Heart left ventricle (tissue), 16 donors: Measurements from ENCODE around the gene FOXK2. TPM values are rescaled to one million over a fixed set of nuclear protein-coding genes. Genes with fewer than 3 reads are reported as not detected.

ENCODE experiments used
- ATAC-seq, 4 donors: fragments of 200-7000 bp; cut with Tn5 transposase; one replicate each; pipeline ENCODE4 v1.9.1; 2020 to 2022; ENCODE audit warnings: moderate library complexity in 4 of 4, mild to moderate bottlenecking in 3 of 4, moderate number of reproducible peaks in 1 of 4
- DNase-seq, 5 donors: peaks; one replicate each; pipeline ENCODE4 v3.0.0-alpha.2; 2020
- H3K27ac ChIP-seq, 12 donors: fragments of 200-600 bp; sonication (generic) in 4 of 12; one replicate each; pipeline versions ENCODE4 v1.5.0 to v1.8.0; 2016 to 2022; ENCODE audit warnings: mild to moderate bottlenecking in 2 of 12
- H3K27me3 ChIP-seq, 9 donors: fragments of 200-600 bp; sonication (generic) in 2 of 9; one replicate each; pipeline versions ENCODE4 v1.5.1 to v1.8.0; 2016 to 2022; ENCODE audit warnings: mild to moderate bottlenecking in 3 of 9
- H3K36me3 ChIP-seq, 9 donors: fragments of 200-600 bp; sonication (generic) in 2 of 9; one replicate each; pipeline versions ENCODE4 v1.5.0 to v1.8.0; 2018 to 2022; ENCODE audit warnings: mild to moderate bottlenecking in 2 of 9
- H3K4me1 ChIP-seq, 12 donors: fragments of 200-600 bp; sonication (generic) in 4 of 12; one replicate each; pipeline versions ENCODE4 v1.5.0 to v1.8.0; 2016 to 2022; ENCODE audit warnings: mild to moderate bottlenecking in 3 of 12
- H3K4me3 ChIP-seq, 12 donors: fragments of 200-600 bp; sonication (generic) in 4 of 12; one replicate each; pipeline versions ENCODE4 v1.5.0 to v1.8.0; 2017 to 2022; ENCODE audit warnings: mild to moderate bottlenecking in 9 of 12, moderate library complexity in 4 of 12
- H3K9me3 ChIP-seq, 12 donors: fragments of 200-600 bp; sonication (generic) in 4 of 12; one replicate each; pipeline versions ENCODE4 v1.5.0 to v1.8.0; 2016 to 2022; ENCODE audit warnings: mild to moderate bottlenecking in 1 of 12
- POLR2A ChIP-seq, 2 donors: fragments of 450-650 bp; IDR thresholded peaks; one replicate each; pipeline ENCODE4 v1.6.1; 2017; ENCODE audit warnings: antibody characterized with exemption in 2 of 2, mild to moderate bottlenecking in 2 of 2, moderate library complexity in 2 of 2
- WGBS, 4 donors: extraction: QIAGEN DNeasy Blood & Tissue Kit in 2 of 4; methylation state at CpG; one replicate each; pipeline versions ENCODE4 v1.1.5 to v1.1.7; 2013 to 2018; 5-methylcytosine and 5-hydroxymethylcytosine counted together
- intact Hi-C, 10 donors: fragments of 100-400 bp; cut with DNase I; formaldehyde crosslinking; loops; one replicate each; pipeline versions ENCODE4 v1.11.1 to v1.14.2; 2022
- polyA plus RNA-seq, 2 donors: library from polyadenylated mRNA; stranded (reverse); fragments of 200-250 nt; gene quantifications; one replicate each; pipeline ENCODE4 v1.2.3, GENCODE V29; 2013
- total RNA-seq, 9 donors: library from RNA; depleted of rRNA in 2 of 9; stranded (reverse); fragments of >200 nt in 2 of 9; fragmentation: NEBNext Ultra II Directional in 3 of 9; extraction: Animal tissue kit (Norgen Biotek cat#: 25700) in 3 of 9; gene quantifications; one replicate each; pipeline versions ENCODE4 v1.1.0 to v1.2.4, GENCODE V29; 2016 to 2023
- TF ChIP-seq, protein P1 (sequence below), 12 donors: fragments of 200-600 bp; sonication (generic) in 4 of 12; IDR thresholded peaks; one replicate each; pipeline versions ENCODE4 v1.5.0 to v1.8.0; 2018 to 2022; ENCODE audit warnings: antibody characterized with exemption in 12 of 12, mild to moderate bottlenecking in 5 of 12
- donor health status: ischemic (EF 13 %, LVEDD 7.1; RV severe dilation, severe dysfunction).
- donor health status: healthy with polysubstance abuse.
- donor health status: DM: no; HTN: yes; CAD: no.
- donor health status: DM: no; HTN: no; CAD: no.
- donor health status: ischemic (EF 25% LVEDD 6.9; RV normal size, moderate dysfunction).
- donor health status: ischemic (EF 25% LVEDD 5.7; RV mildly dilated, moderate dysfunction).
- donor health status: healthy.
- donor health status: DM: yes; HTN: yes; CAD: no.
- donor health status: ischemic (EF 35%, LVEDD 5.7; RV mildly dilated, moderate dysfunction).
- donor health status: nonischemic (EF 11% LVEDD 7.7; RV severe dilation, severe dysfunction).
- donor health status: DM: yes; HTN: yes; CAD: no.
- donor health status: PGD.
- donor health status: ischemic (EF 29% LVEDD 5.4; RV normal size, mild dysfunction).
- donor health status: nonischemic (EF 23%, LVEDD 6.1; RV moderate dilation, normal function).

FOXK2 gene
- total and polyA plus RNA-seq, 11 donors: 15.6 to 77.0 (median 33.9) TPM

DNA sequence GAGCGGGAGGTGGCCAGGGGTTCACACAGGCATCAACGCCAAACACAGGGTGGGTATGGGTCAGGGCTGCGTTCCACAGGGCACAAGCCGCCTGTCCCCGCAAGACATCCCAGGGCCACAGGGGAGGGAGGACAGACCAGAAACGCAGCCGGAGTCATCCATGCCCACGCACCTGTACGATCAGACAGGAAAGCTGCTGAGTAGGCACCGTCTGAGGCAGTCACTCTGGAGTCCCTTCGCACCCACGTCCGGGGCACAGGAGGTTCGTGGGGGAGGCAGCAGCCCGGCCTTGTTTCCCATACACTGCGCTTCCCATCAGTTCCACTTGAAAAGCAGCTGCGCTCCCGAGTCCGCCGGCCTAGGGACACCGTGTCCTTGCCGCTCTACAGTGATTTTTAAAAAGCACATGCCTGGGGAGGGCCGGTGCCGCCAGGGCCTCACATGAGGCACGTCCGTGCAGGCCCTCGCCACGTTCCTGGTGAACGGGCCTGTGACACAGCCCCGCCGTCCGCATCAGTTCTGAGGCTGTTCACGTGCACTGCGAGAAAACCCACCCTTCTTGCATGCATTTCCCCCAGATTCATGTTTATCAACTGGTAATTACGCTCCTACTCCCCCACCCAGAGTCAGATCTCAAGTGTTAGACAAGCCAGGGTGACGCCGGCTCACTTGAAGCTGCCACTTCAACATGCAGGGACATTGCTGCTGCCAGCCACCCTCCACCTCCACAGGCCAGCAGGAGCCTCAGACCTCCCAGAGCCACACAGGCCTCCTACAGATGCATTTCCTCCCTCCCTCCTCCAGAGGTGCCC, 94.0 kb downstream of the FOXK2 start:
- H3K4me1 ChIP-seq: peaks cover 0 to 13% (median 9%) of the 10 kb centered on the region in 12 donors
- TF ChIP-seq, protein P1, sequence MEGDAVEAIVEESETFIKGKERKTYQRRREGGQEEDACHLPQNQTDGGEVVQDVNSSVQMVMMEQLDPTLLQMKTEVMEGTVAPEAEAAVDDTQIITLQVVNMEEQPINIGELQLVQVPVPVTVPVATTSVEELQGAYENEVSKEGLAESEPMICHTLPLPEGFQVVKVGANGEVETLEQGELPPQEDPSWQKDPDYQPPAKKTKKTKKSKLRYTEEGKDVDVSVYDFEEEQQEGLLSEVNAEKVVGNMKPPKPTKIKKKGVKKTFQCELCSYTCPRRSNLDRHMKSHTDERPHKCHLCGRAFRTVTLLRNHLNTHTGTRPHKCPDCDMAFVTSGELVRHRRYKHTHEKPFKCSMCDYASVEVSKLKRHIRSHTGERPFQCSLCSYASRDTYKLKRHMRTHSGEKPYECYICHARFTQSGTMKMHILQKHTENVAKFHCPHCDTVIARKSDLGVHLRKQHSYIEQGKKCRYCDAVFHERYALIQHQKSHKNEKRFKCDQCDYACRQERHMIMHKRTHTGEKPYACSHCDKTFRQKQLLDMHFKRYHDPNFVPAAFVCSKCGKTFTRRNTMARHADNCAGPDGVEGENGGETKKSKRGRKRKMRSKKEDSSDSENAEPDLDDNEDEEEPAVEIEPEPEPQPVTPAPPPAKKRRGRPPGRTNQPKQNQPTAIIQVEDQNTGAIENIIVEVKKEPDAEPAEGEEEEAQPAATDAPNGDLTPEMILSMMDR (IDR thresholded peaks at IDR 0.05): peak in 1 of 12 donors; percentile 8
- no peak for TF ChIP-seq POLR2A (IDR thresholded peaks at IDR 0.05)
- H3K27me3 ChIP-seq: no peaks in the 10 kb centered on the region
- H3K9me3 ChIP-seq: no peaks in the 10 kb centered on the region
- DNase-seq (peak in 4 of 5 donors; percentile 33 to 77 (median 66)), ATAC-seq (peak; percentile 55 to 82 (median 78))
- H3K27ac ChIP-seq: peak overlapping the region in 9 of 12 donors; percentile 14 to 78 (median 27)
- 59 to 78% (median 68%) methylated on average over 34 to 37 of the region's 37 CpGs for WGBS, 4 donors
- peaks cover 0 to 77% (median 57%) of the 10 kb centered on the region in 9 donors for H3K36me3 ChIP-seq
- no peak overlapping the region for H3K4me3 ChIP-seq
- intact Hi-C loops: no loop called here

DNA sequence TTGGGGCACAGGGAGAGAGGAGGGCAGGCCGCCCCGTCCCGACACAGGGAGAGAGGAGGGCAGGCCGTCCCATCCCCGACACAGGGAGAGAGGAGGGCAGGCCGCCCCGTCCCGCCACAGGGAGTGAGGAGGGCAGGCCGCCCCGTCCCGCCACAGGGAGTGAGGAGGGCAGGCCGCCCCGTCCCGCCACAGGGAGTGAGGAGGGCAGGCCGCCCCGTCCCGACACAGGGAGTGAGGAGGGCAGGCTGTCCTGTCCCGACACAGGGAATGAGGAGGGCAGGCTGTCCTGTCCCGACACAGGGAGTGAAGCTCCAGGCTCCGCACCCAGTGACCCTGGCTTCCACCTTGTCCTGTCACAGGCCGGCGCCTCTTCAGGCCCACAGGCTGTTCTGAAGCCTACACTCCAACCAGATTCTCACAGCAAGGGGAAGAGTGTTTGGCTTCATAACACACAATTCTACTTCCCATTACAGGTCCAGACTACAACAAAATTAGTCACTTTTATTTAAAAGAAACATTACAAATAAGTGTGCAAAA, 94.6 kb downstream of the FOXK2 start:
- Histone ChIP-seq H3K9me3 (no peaks in the 10 kb centered on the region), H3K27ac (peak overlapping the region in 5 of 12 donors; percentile 18 to 78 (median 64)), H3K36me3 (peaks cover 0 to 84% (median 64%) of the 10 kb centered on the region in 9 donors), H3K27me3 (no peaks in the 10 kb centered on the region), H3K4me3 (no peak overlapping the region), H3K4me1 (peaks cover 0 to 13% (median 9%) of the 10 kb centered on the region in 12 donors)
- DNase-seq (no peak), ATAC-seq (no peak)
- 56 to 89% (median 80%) methylated on average over 5 to 21 of the region's 22 CpGs for WGBS, 4 donors
- intact Hi-C loops: no loop called here
- TF ChIP-seq, protein P1 (IDR thresholded peaks at IDR 0.05): no peak
- TF ChIP-seq POLR2A (IDR thresholded peaks at IDR 0.05): no peak

DNA sequence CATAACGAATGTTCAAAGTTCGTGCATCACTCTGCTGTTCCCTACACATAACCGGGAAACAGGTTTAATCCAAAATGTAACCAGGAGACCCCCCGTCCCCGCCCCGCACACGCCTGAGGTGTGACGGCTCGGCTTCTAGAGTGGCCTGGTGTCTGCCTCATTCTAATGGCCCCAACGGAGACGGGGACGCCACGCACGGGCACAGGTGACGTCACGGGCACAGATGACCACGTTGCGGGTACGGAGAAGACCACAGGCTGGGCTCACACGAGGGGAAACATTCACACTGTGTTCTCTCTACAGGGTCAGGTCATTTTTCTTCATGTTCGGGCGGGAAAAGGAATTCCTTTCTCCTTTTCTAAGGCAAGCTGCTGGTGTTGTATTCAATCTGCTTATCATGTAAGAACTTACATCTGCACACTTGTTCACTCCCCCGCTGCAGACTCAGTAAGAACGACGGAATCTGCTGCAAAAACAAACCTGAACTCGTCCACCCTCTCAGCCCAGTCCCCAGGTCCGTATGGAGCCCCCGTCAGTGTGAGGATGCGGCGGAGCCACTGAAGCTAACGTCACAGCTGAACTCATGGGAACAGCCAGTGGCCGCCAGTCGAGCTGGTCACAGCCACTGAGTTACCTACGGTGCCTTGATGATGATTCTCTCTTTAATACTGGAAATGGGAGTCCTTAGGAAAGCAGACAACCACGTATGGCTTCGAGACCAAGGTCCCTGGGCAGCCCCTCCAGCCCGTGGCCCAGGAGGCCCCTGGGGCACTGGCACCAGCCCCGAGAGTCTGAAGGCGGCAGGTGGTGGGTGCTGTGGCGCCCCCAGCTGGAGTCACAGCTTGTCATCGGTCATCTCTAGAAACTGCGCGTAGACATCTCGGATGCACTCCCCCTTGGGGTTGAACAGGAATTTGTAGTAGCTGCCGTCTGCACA, 95.8 kb downstream of the FOXK2 start:
- WGBS, 4 donors: 91 to 94% (median 92%) methylated on average over 42 to 45 of the region's 45 CpGs
- H3K36me3 ChIP-seq: peaks cover 0 to 86% (median 66%) of the 10 kb centered on the region in 9 donors
- TF ChIP-seq POLR2A (IDR thresholded peaks at IDR 0.05): no peak
- TF ChIP-seq, protein P1 (IDR thresholded peaks at IDR 0.05): peak in 2 of 12 donors; percentile 7 to 9
- peaks cover 0 to 13% (median 7%) of the 10 kb centered on the region in 12 donors for H3K4me1 ChIP-seq
- H3K4me3 ChIP-seq: no peak overlapping the region
- no peak for ATAC-seq
- DNase-seq: no peak
- no peak overlapping the region for H3K27ac ChIP-seq
- intact Hi-C loops: no loop called here
- H3K9me3 ChIP-seq: no peaks in the 10 kb centered on the region
- no peaks in the 10 kb centered on the region for H3K27me3 ChIP-seq
